ENCODE data around the gene OSBPL10.

OSBPL10 gene

GRCh38 chr3:31882431-31882830 is 98.6 kb downstream of the OSBPL10 start:
- Histone ChIP-seq H3K4me2 (ENCODE audit: low read depth, low read length, poor library complexity, severe bottlenecking) (no peak overlapping the region), H2AFZ (ENCODE audit: low read length) (no peak overlapping the region), H3K27me3 (ENCODE audit: insufficient read depth, low read length, poor library complexity, severe bottlenecking) (no peaks in the 10 kb centered on the region), H3K9me3 (ENCODE audit: insufficient read depth, low read depth, low read length) (no peaks in the 10 kb centered on the region), H4K20me1 (ENCODE audit: insufficient read depth, low read length, poor library complexity, severe bottlenecking) (no peaks in the 10 kb centered on the region), H3F3A (ENCODE audit: low read depth) (no peaks in the 10 kb centered on the region), H3K9me2 (replicated peaks; ENCODE audit: low read depth, low read length) (no peaks in the 10 kb centered on the region), H3K4me3 (ENCODE audit: low read length, poor library complexity, severe bottlenecking) (no peak overlapping the region), H3K79me2 (ENCODE audit: insufficient read depth, low read length) (no peaks in the 10 kb centered on the region), H3K9ac (ENCODE audit: low read depth, low read length, poor library complexity, severe bottlenecking) (no peak overlapping the region), H3K36me3 (ENCODE audit: insufficient read depth, low read length) (no peaks in the 10 kb centered on the region), H3K4me1 (ENCODE audit: insufficient read depth, low read length, poor library complexity, severe bottlenecking) (no peaks in the 10 kb centered on the region)
- TF ChIP-seq EZH2phosphoT487 (IDR thresholded peaks at IDR 0.05; ENCODE audit: borderline replicate concordance) (no peak), CTCF (conservative IDR thresholded peaks at IDR 0.05; ENCODE audit: low read length) (no peak)

- H3K79me2 ChIP-seq (ENCODE audit: insufficient read depth, low read length) = no peaks in the 10 kb centered on the region
- no peak for TF ChIP-seq CTCF (conservative IDR thresholded peaks at IDR 0.05; ENCODE audit: low read length)
- H3K4me2 ChIP-seq (ENCODE audit: low read depth, low read length, poor library complexity, severe bottlenecking) = no peak overlapping the region
- no peak overlapping the region for H2AFZ ChIP-seq (ENCODE audit: low read length)
- H3K4me1 ChIP-seq (ENCODE audit: insufficient read depth, low read length, poor library complexity, severe bottlenecking) = no peaks in the 10 kb centered on the region
- H3K4me3 ChIP-seq (ENCODE audit: low read length, poor library complexity, severe bottlenecking) = no peak overlapping the region
- no peak overlapping the region for H3K9ac ChIP-seq (ENCODE audit: low read depth, low read length, poor library complexity, severe bottlenecking)
- no peaks in the 10 kb centered on the region for H3K36me3 ChIP-seq (ENCODE audit: insufficient read depth, low read length)
- no peaks in the 10 kb centered on the region for H3K27me3 ChIP-seq (ENCODE audit: insufficient read depth, low read length, poor library complexity, severe bottlenecking)
- no peaks in the 10 kb centered on the region for H3K9me2 ChIP-seq (replicated peaks; ENCODE audit: low read depth, low read length)
- H3K9me3 ChIP-seq (ENCODE audit: insufficient read depth, low read depth, low read length) = no peaks in the 10 kb centered on the region
- no peaks in the 10 kb centered on the region for H3F3A ChIP-seq (ENCODE audit: low read depth)
- H4K20me1 ChIP-seq (ENCODE audit: insufficient read depth, low read length, poor library complexity, severe bottlenecking) = no peaks in the 10 kb centered on the region
Measured at GRCh38 chr3:31880482-31881078, 100.5 kb downstream of the OSBPL10 start.

- Histone ChIP-seq H3K4me2 (ENCODE audit: low read depth, low read length, poor library complexity, severe bottlenecking) (no peak overlapping the region), H3K9me2 (replicated peaks; ENCODE audit: low read depth, low read length) (no peaks in the 10 kb centered on the region), H3K36me3 (ENCODE audit: insufficient read depth, low read length) (no peaks in the 10 kb centered on the region), H3K9me3 (ENCODE audit: insufficient read depth, low read depth, low read length) (no peaks in the 10 kb centered on the region), H3K79me2 (ENCODE audit: insufficient read depth, low read length) (no peaks in the 10 kb centered on the region), H3K4me1 (ENCODE audit: insufficient read depth, low read length, poor library complexity, severe bottlenecking) (no peaks in the 10 kb centered on the region), H2AFZ (ENCODE audit: low read length) (no peak overlapping the region), H3K27me3 (ENCODE audit: insufficient read depth, low read length, poor library complexity, severe bottlenecking) (no peaks in the 10 kb centered on the region), H3K4me3 (ENCODE audit: low read length, poor library complexity, severe bottlenecking) (no peak overlapping the region), H4K20me1 (ENCODE audit: insufficient read depth, low read length, poor library complexity, severe bottlenecking) (no peaks in the 10 kb centered on the region), H3F3A (ENCODE audit: low read depth) (no peaks in the 10 kb centered on the region), H3K9ac (ENCODE audit: low read depth, low read length, poor library complexity, severe bottlenecking) (no peak overlapping the region)
- TF ChIP-seq EZH2phosphoT487 (IDR thresholded peaks at IDR 0.05; ENCODE audit: borderline replicate concordance) = no peak
- TF ChIP-seq CTCF (conservative IDR thresholded peaks at IDR 0.05; ENCODE audit: low read length) = no peak
Measured at GRCh38 chr3:31880020-31880419, 101.0 kb downstream of the OSBPL10 start.

Measured in Loucy (cell line).